GM23338 (cell line): ENCODE data around the gene TPSB2. TPM values are rescaled to one million over a fixed set of nuclear protein-coding genes. Genes with fewer than 3 reads are reported as not detected.

Experiments used
- ATAC-seq: fragments of 200-7000 bp; cut with Tn5 transposase; 3 replicates; pipeline ENCODE4 v1.9.1; 2020
- DNase-seq: peaks from one replicate; pipeline ENCODE4 v3.0.0-alpha.2; 2015; ENCODE audit warnings: low spot score
- H2AFZ ChIP-seq: fragments of 200-600 bp; sonication (generic); 2 replicates; pipeline ENCODE4 v1.8.0; 2016; ENCODE audit warnings: antibody characterized with exemption, mild to moderate bottlenecking, moderate library complexity
- H3F3A ChIP-seq: fragments of 200-600 bp; sonication (generic); replicated peaks from 2 replicates; pipeline ENCODE4 v1.8.0; 2017; ENCODE audit warnings: antibody characterized with exemption, mixed run types, low read depth
- H3K27ac ChIP-seq: fragments of 200-600 bp; sonication (generic); 2 replicates; pipeline ENCODE4 v1.6.1; 2016; ENCODE audit warnings: low read depth
- H3K27me3 ChIP-seq: fragments of 200-600 bp; sonication (generic); 2 replicates; pipeline ENCODE4 v1.8.0; 2016; ENCODE audit warnings: mild to moderate bottlenecking, mixed run types, moderate library complexity; ENCODE audit not compliant: insufficient read depth
- H3K36me3 ChIP-seq: fragments of 200-600 bp; sonication (generic); 2 replicates; pipeline ENCODE4 v1.8.0; 2016; ENCODE audit warnings: mild to moderate bottlenecking; ENCODE audit not compliant: insufficient read depth
- H3K4me1 ChIP-seq: fragments of 200-600 bp; sonication (generic); 2 replicates; pipeline ENCODE4 v1.8.0; 2016; ENCODE audit warnings: mild to moderate bottlenecking, moderate library complexity; ENCODE audit not compliant: insufficient read depth
- H3K4me2 ChIP-seq: fragments of 200-600 bp; sonication (generic); 2 replicates; pipeline ENCODE4 v1.7.1; 2017; ENCODE audit warnings: mixed run types
- H3K4me3 ChIP-seq: fragments of 200-600 bp; sonication (generic); 2 replicates; pipeline ENCODE4 v1.6.1; 2016; ENCODE audit warnings: mixed run types
- H3K79me2 ChIP-seq: fragments of 200-600 bp; sonication (generic); replicated peaks from 2 replicates; pipeline ENCODE4 v1.8.0; 2017; ENCODE audit warnings: mild to moderate bottlenecking; ENCODE audit not compliant: insufficient read depth
- H3K9me2 ChIP-seq: fragments of 200-600 bp; sonication (generic); 2 replicates; pipeline ENCODE4 v1.8.0; 2017; ENCODE audit not compliant: insufficient read depth
- H4K20me1 ChIP-seq: fragments of 200-600 bp; sonication (generic); replicated peaks from 2 replicates; pipeline ENCODE4 v1.8.0; 2017; ENCODE audit warnings: mild to moderate bottlenecking; ENCODE audit not compliant: insufficient read depth
- H3K27ac Mint-ChIP-seq: 2 replicates; pipeline ENCODE4 v1.8.0; 2020; ENCODE audit warnings: inconsistent platforms, mild to moderate bottlenecking, moderate library complexity, mixed read lengths
- H3K27me3 Mint-ChIP-seq: 3 replicates; pipeline ENCODE4 v1.8.0; 2022; ENCODE audit warnings: low read depth, mild to moderate bottlenecking, moderate library complexity, mixed read lengths, inconsistent platforms; ENCODE audit not compliant: insufficient read depth, poor library complexity
- H3K36me3 Mint-ChIP-seq: 3 replicates; pipeline ENCODE4 v1.8.0; 2021; ENCODE audit warnings: low read depth, mild to moderate bottlenecking, inconsistent platforms, moderate library complexity, mixed read lengths
- H3K4me1 Mint-ChIP-seq: 3 replicates; pipeline ENCODE4 v1.8.0; 2020; ENCODE audit warnings: mild to moderate bottlenecking, inconsistent platforms, mixed read lengths
- H3K4me3 Mint-ChIP-seq: 3 replicates; pipeline ENCODE4 v1.8.0; 2021; ENCODE audit warnings: moderate library complexity, mild to moderate bottlenecking, inconsistent platforms, mixed read lengths
- H3K9me3 Mint-ChIP-seq: 3 replicates; pipeline ENCODE4 v1.8.0; 2020; ENCODE audit warnings: moderate library complexity, mild to moderate bottlenecking, inconsistent platforms, mixed read lengths
- CREB1 ChIP-seq: fragments of 250-450 bp; sonication (Bioruptor Pico); IDR thresholded peaks from 2 replicates; pipeline ENCODE4 v1.5.0; 2020; ENCODE audit warnings: low read depth, mild to moderate bottlenecking, moderate library complexity
- EZH2phosphoT487 ChIP-seq: fragments of 200-600 bp; sonication (generic); IDR thresholded peaks from one replicate; pipeline ENCODE4 v1.8.1; 2018; ENCODE audit warnings: antibody characterized with exemption; ENCODE audit not compliant: unreplicated experiment
- JUNB ChIP-seq: IDR thresholded peaks from one replicate; pipeline ENCODE4 v1.6.1; 2016; ENCODE audit warnings: antibody characterized with exemption; ENCODE audit not compliant: unreplicated experiment
- POLR2AphosphoS5 ChIP-seq: IDR thresholded peaks from 2 replicates; pipeline ENCODE4 v1.6.1; 2016; ENCODE audit warnings: antibody characterized with exemption, low read depth
- ZNF114 ChIP-seq: fragments of 250-450 bp; sonication (Bioruptor Pico); IDR thresholded peaks from 2 replicates; pipeline ENCODE4 v1.5.0; 2020; ENCODE audit warnings: mild to moderate bottlenecking, moderate library complexity
- ZNF331 ChIP-seq: fragments of 250-450 bp; sonication (Bioruptor Pico); IDR thresholded peaks from 2 replicates; pipeline ENCODE4 v1.5.0; 2020; ENCODE audit warnings: low read depth, mild to moderate bottlenecking, moderate library complexity
- polyA plus RNA-seq: library from polyadenylated mRNA; unstranded; fragments of >200 nt; fragmentation: Nextera tagmentation; extraction: Ambion mirVana; gene quantifications from 2 replicates; pipeline ENCODE4 v1.2.1, GENCODE V29; 2016
- total RNA-seq: library from RNA; depleted of rRNA; stranded (reverse); fragments of >200 nt; shearing (Covaris generic); gene quantifications from 2 replicates; pipeline ENCODE4 v1.2.3, GENCODE V29; 2014
- TF ChIP-seq, protein P1 (sequence below), 2 experiments: fragments of 200-600 bp in 1 of 2; sonication (generic) in 1 of 2; conservative IDR thresholded peaks; 2 replicates each; pipeline versions ENCODE4 v1.5.1 to v1.6.1; 2016 to 2017; ENCODE audit warnings: antibody characterized with exemption in 2 of 2, low read depth in 2 of 2, mild to moderate bottlenecking in 2 of 2, moderate library complexity in 1 of 2

The TPSB2 gene
- total and polyA plus RNA-seq, 2 experiments from 2014 or later: 0.23 TPM; not detected in 1

DNA sequence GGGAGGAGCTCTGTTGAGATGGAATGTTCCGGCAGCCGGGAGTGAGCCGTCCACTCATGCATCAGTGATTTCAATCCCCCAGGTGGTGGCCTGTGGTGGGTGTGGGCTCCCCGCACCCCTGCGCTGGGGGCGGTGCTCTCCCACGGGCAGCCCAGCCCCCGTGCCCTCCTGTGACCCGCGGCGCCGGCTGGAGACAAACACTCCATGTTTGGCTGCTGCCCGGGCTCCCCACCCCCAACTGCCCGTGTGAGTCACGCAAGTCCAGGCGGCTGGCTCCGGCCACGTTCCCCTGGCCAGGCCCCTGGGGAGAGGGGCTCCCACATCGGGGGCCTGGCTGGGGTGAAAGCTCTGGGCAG, 47.7 kb downstream of the TPSB2 start:
- no peaks in the 10 kb centered on the region for H3K4me1 Mint-ChIP-seq
- H3K27ac Mint-ChIP-seq: no peak overlapping the region
- no peak overlapping the region for H3K27ac ChIP-seq
- no peaks in the 10 kb centered on the region; the same call in none of the 2 replicates for H4K20me1 ChIP-seq
- DNase-seq: no peak
- H3K4me3 ChIP-seq: no peak overlapping the region
- peaks cover 2% of the 10 kb centered on the region for H3K27me3 Mint-ChIP-seq
- TF ChIP-seq CREB1 (CRISPR knock-in tag) (no peak), ZNF114 (CRISPR knock-in tag) (no peak), POLR2AphosphoS5 (no peak), ZNF331 (CRISPR knock-in tag) (no peak), JUNB (no peak)
- no peaks in the 10 kb centered on the region for H3F3A ChIP-seq
- H3K27me3 ChIP-seq: no peaks in the 10 kb centered on the region
- ATAC-seq: no peak
- H3K4me1 ChIP-seq: no peaks in the 10 kb centered on the region
- H3K9me2 ChIP-seq: no peaks in the 10 kb centered on the region
- H2AFZ ChIP-seq: no peak overlapping the region
- H3K36me3 Mint-ChIP-seq: no peaks in the 10 kb centered on the region
- H3K9me3 Mint-ChIP-seq: no peaks in the 10 kb centered on the region
- no peaks in the 10 kb centered on the region for H3K36me3 ChIP-seq
- no peak overlapping the region for H3K4me3 Mint-ChIP-seq
- H3K4me2 ChIP-seq: no peak overlapping the region
- no peaks in the 10 kb centered on the region for H3K79me2 ChIP-seq

DNA sequence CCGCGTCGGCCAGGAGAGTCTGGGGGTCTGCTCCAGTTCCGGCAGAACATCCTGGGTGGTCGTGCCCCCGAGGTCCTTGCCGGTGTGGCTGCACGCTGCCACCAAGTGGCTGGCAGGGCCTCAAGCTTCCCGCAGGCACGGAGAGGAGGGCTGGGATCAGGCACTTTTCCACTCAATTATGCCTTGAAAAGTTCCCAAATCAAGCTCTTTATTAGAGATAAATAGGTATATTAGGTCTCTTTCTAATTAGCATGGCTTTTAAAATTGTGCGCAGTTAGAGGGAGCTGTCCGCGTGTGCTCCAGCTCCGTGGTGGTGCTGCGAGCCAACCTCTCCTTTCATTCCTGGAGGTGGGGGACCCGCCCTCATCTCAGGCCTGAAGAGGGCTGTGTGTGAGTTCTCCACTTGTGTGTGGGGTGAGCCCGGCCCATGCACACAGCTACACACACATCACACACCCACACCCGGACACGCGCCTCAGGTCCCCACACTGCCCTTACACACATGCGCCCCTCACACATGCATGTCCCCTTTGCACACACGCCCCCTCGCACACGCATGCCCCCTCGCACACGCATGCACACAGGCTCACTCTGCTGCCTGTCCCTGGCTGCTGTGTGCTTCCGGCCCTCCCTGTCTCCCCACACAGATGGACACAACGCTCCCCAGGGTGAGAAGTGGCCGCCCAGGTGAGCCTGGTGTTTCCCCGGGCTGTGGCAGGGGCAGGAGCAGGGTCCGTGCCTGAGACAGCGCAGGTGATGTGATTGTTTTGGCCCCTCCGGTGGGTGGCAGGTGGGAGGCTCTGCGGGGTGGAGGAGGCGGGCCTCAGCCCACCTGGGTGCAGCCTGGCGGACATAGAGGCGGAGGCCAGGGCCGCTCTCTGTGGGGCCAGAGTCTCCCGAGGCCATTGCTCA, 48.3 kb downstream of the TPSB2 start:
- Mint-ChIP-seq H3K27me3 (peaks cover 2% of the 10 kb centered on the region), H3K9me3 (no peaks in the 10 kb centered on the region), H3K27ac (no peak overlapping the region; the same call in 1 of the 2 replicates), H3K4me3 (no peak overlapping the region), H3K36me3 (no peaks in the 10 kb centered on the region), H3K4me1 (no peaks in the 10 kb centered on the region)
- no peak overlapping the region for H3K27ac ChIP-seq
- H3K4me1 ChIP-seq: no peaks in the 10 kb centered on the region
- H2AFZ ChIP-seq: no peak overlapping the region
- no peaks in the 10 kb centered on the region; the same call in none of the 2 replicates for H4K20me1 ChIP-seq
- H3K9me2 ChIP-seq: no peaks in the 10 kb centered on the region
- TF ChIP-seq EZH2phosphoT487: no peak
- TF ChIP-seq, protein P1, sequence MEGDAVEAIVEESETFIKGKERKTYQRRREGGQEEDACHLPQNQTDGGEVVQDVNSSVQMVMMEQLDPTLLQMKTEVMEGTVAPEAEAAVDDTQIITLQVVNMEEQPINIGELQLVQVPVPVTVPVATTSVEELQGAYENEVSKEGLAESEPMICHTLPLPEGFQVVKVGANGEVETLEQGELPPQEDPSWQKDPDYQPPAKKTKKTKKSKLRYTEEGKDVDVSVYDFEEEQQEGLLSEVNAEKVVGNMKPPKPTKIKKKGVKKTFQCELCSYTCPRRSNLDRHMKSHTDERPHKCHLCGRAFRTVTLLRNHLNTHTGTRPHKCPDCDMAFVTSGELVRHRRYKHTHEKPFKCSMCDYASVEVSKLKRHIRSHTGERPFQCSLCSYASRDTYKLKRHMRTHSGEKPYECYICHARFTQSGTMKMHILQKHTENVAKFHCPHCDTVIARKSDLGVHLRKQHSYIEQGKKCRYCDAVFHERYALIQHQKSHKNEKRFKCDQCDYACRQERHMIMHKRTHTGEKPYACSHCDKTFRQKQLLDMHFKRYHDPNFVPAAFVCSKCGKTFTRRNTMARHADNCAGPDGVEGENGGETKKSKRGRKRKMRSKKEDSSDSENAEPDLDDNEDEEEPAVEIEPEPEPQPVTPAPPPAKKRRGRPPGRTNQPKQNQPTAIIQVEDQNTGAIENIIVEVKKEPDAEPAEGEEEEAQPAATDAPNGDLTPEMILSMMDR (conservative IDR thresholded peaks at IDR 0.05; ENCODE audit: low read depth in 2 of 2): peak in 1 of 2 experiments; percentile 56; a peak in 3 of 4 replicates
- DNase-seq: no peak
- no peaks in the 10 kb centered on the region for H3K36me3 ChIP-seq
- H3K27me3 ChIP-seq: no peaks in the 10 kb centered on the region
- no peak overlapping the region for H3K4me3 ChIP-seq
- H3K4me2 ChIP-seq: no peak overlapping the region
- ATAC-seq: peak; percentile 6; the same call in 1 of the 3 replicates
- H3F3A ChIP-seq: no peaks in the 10 kb centered on the region
- no peaks in the 10 kb centered on the region for H3K79me2 ChIP-seq
